Liver (tissue), 9 donors: Measurements from ENCODE around the gene TINAGL1. TPM values are rescaled to one million over a fixed set of nuclear protein-coding genes. Genes with fewer than 3 reads are reported as not detected.

Source experiments
- DNase-seq: peaks from one replicate; pipeline ENCODE4 v3.0.0-alpha.2; 2017; ENCODE audit warnings: low spot score
- H3K27ac ChIP-seq, 2 donors: one replicate each; pipeline ENCODE4 v1.7.0; 2013; ENCODE audit warnings: inconsistent platforms in 2 of 2, low read length in 2 of 2, control low read depth in 1 of 2, low read depth in 1 of 2, mild to moderate bottlenecking in 1 of 2
- H3K27me3 ChIP-seq, 4 donors: one replicate each; pipeline versions ENCODE4 v1.6.1 to v1.7.0; 2013; ENCODE audit warnings: low read length in 3 of 4, inconsistent platforms in 1 of 4, mild to moderate bottlenecking in 1 of 4, moderate library complexity in 1 of 4; ENCODE audit not compliant: control insufficient read depth in 4 of 4, insufficient read depth in 4 of 4
- H3K36me3 ChIP-seq, 4 donors: one replicate each; pipeline versions ENCODE4 v1.6.1 to v1.7.0; 2013; ENCODE audit warnings: low read length in 3 of 4, mild to moderate bottlenecking in 3 of 4, low read depth in 1 of 4, moderate library complexity in 1 of 4; ENCODE audit not compliant: control insufficient read depth in 4 of 4, insufficient read depth in 3 of 4
- H3K4me1 ChIP-seq, 4 donors: one replicate each; pipeline versions ENCODE4 v1.6.1 to v1.7.0; 2013; ENCODE audit warnings: low read length in 3 of 4, mild to moderate bottlenecking in 3 of 4, moderate library complexity in 1 of 4; ENCODE audit not compliant: control insufficient read depth in 4 of 4, insufficient read depth in 4 of 4
- H3K4me3 ChIP-seq, 3 donors: one replicate each; pipeline versions ENCODE4 v1.6.1 to v1.7.0; 2013; ENCODE audit warnings: low read length in 3 of 3, control low read depth in 1 of 3, low read depth in 1 of 3, mild to moderate bottlenecking in 1 of 3
- H3K9ac ChIP-seq, 2 donors: one replicate each; pipeline ENCODE4 v1.7.0; 2013; ENCODE audit warnings: low read length in 2 of 2, mild to moderate bottlenecking in 2 of 2, moderate library complexity in 2 of 2, control low read depth in 1 of 2, low read depth in 1 of 2
- H3K9me3 ChIP-seq, 4 donors: one replicate each; pipeline versions ENCODE4 v1.6.1 to v1.7.0; 2013; ENCODE audit warnings: low read length in 3 of 4; ENCODE audit not compliant: control insufficient read depth in 4 of 4
- ATF3 ChIP-seq: IDR thresholded peaks from 2 replicates; pipeline ENCODE4 v1.6.1; 2016; ENCODE audit warnings: antibody characterized with exemption
- CTCF ChIP-seq: fragments of 150-350 bp; IDR thresholded peaks from 2 replicates; pipeline ENCODE4 v1.5.1; 2017; ENCODE audit warnings: improper control_type of control experiment, low read depth, low read length; ENCODE audit not compliant: missing input control
- EGR1 ChIP-seq, 2 donors: IDR thresholded peaks; 2 replicates each; pipeline ENCODE4 v1.6.1; 2016 to 2018; ENCODE audit warnings: antibody characterized with exemption in 2 of 2, low read depth in 2 of 2
- FOXA1 ChIP-seq: IDR thresholded peaks from 2 replicates; pipeline ENCODE4 v1.6.1; 2016; ENCODE audit warnings: antibody characterized with exemption
- FOXA2 ChIP-seq: IDR thresholded peaks from 2 replicates; pipeline ENCODE4 v1.6.1; 2016; ENCODE audit warnings: antibody characterized with exemption
- GABPA ChIP-seq, 2 donors: IDR thresholded peaks in 1 of 2; conservative IDR thresholded peaks in 1 of 2; 2 replicates each; pipeline ENCODE4 v1.6.1; 2016; ENCODE audit warnings: antibody characterized with exemption in 2 of 2, mild to moderate bottlenecking in 1 of 2, moderate library complexity in 1 of 2
- HNF4A ChIP-seq, 2 donors: conservative IDR thresholded peaks; 2 replicates each; pipeline ENCODE4 v1.6.1; 2016; ENCODE audit warnings: antibody characterized with exemption in 2 of 2, mild to moderate bottlenecking in 2 of 2
- HNF4G ChIP-seq: IDR thresholded peaks from 2 replicates; pipeline ENCODE4 v1.6.1; 2016; ENCODE audit warnings: antibody characterized with exemption
- JUND ChIP-seq, 2 donors: IDR thresholded peaks; 2 replicates each; pipeline ENCODE4 v1.6.1; 2016; ENCODE audit warnings: antibody characterized with exemption in 2 of 2
- MAX ChIP-seq: IDR thresholded peaks from 2 replicates; pipeline ENCODE4 v1.6.1; 2016; ENCODE audit warnings: antibody characterized with exemption
- RAD21 ChIP-seq, 2 donors: IDR thresholded peaks; 2 replicates each; pipeline ENCODE4 v1.6.1; 2016; ENCODE audit warnings: antibody characterized with exemption in 2 of 2, mild to moderate bottlenecking in 2 of 2
- REST ChIP-seq: IDR thresholded peaks from 2 replicates; pipeline ENCODE4 v1.6.1; 2016; ENCODE audit warnings: antibody characterized with exemption, mild to moderate bottlenecking
- RXRA ChIP-seq, 2 donors: IDR thresholded peaks; 2 replicates each; pipeline ENCODE4 v1.6.1; 2017 to 2018; ENCODE audit warnings: antibody characterized with exemption in 2 of 2, mild to moderate bottlenecking in 1 of 2
- SP1 ChIP-seq: IDR thresholded peaks from 2 replicates; pipeline ENCODE4 v1.6.1; 2018; ENCODE audit warnings: antibody characterized with exemption, mild to moderate bottlenecking
- TAF1 ChIP-seq: conservative IDR thresholded peaks from 2 replicates; pipeline ENCODE4 v1.6.1; 2016; ENCODE audit warnings: antibody characterized with exemption, mild to moderate bottlenecking
- YY1 ChIP-seq: IDR thresholded peaks from 2 replicates; pipeline ENCODE4 v1.6.1; 2016; ENCODE audit warnings: antibody characterized with exemption, mild to moderate bottlenecking
- ZBTB33 ChIP-seq: IDR thresholded peaks from 2 replicates; pipeline ENCODE4 v1.6.1; 2016; ENCODE audit warnings: antibody characterized with exemption
- WGBS: extraction: QIAGEN DNeasy Blood & Tissue Kit; methylation state at CpG from one replicate; pipeline ENCODE4 v1.1.7; 2013; 5-methylcytosine and 5-hydroxymethylcytosine counted together
- polyA plus RNA-seq, 2 donors: library from polyadenylated mRNA; stranded (reverse) in 1 of 2; unstranded in 1 of 2; fragments of 200-250 nt in 1 of 2; fragments of >200 nt in 1 of 2; fragmentation: Nextera tagmentation in 1 of 2; extraction: Ambion mirVana in 1 of 2; gene quantifications; one replicate each; pipeline versions ENCODE4 v1.2.1 to v1.2.3, GENCODE V29; 2013 to 2015
- total RNA-seq, 2 donors: library from RNA; depleted of rRNA; stranded (reverse); fragments of >200 nt; gene quantifications; one replicate each; pipeline ENCODE4 v1.2.3, GENCODE V29; 2014
- donor health status: healthy.
- donor health status: healthy.
- donor health status: healthy.
- donor health status: healthy.
- donor health status: healthy.

Gene TINAGL1
- total and polyA plus RNA-seq, 4 donors, result 8.7 to 52.9 (median 25.6) TPM

- 43% methylated on average over 1 of the region's 1 CpG for WGBS
- no peak overlapping the region for H3K9ac ChIP-seq
- no peak for DNase-seq
- TF ChIP-seq GABPA (IDR thresholded peaks at IDR 0.05 in 1 of 2, conservative IDR thresholded peaks at IDR 0.05 in 1 of 2) (no peak), RAD21 (IDR thresholded peaks at IDR 0.05) (no peak), MAX (no peak), TAF1 (no peak), FOXA2 (no peak), SP1 (no peak), HNF4G (no peak), REST (no peak), HNF4A (conservative IDR thresholded peaks at IDR 0.05) (no peak), EGR1 (IDR thresholded peaks at IDR 0.05; ENCODE audit: low read depth in 2 of 2) (no peak), ZBTB33 (no peak), FOXA1 (no peak), JUND (IDR thresholded peaks at IDR 0.05) (no peak)
- no peaks in the 10 kb centered on the region for H3K36me3 ChIP-seq
- no peaks in the 10 kb centered on the region for H3K4me1 ChIP-seq
- H3K9me3 ChIP-seq, result no peaks in the 10 kb centered on the region
- no peak overlapping the region for H3K27ac ChIP-seq
- peaks cover 0 to 3% (median 0%) of the 10 kb centered on the region in 4 donors for H3K27me3 ChIP-seq
- no peak overlapping the region for H3K4me3 ChIP-seq
Observed at GRCh38 chr1:31609514-31610118, 33.3 kb downstream of the TINAGL1 start.

GRCh38 chr1:31614414-31615005 is 38.2 kb downstream of the TINAGL1 start:
- Histone ChIP-seq H3K36me3 (no peaks in the 10 kb centered on the region), H3K9me3 (no peaks in the 10 kb centered on the region), H3K4me1 (peaks cover 0 to 5% (median 2%) of the 10 kb centered on the region in 4 donors), H3K27ac (no peak overlapping the region), H3K9ac (no peak overlapping the region), H3K4me3 (no peak overlapping the region), H3K27me3 (peaks cover 0 to 9% (median 1%) of the 10 kb centered on the region in 4 donors)
- TF ChIP-seq ATF3, result no peak
- TF ChIP-seq EGR1 (IDR thresholded peaks at IDR 0.05; ENCODE audit: low read depth in 2 of 2), result no peak
- no peak for TF ChIP-seq ZBTB33
- TF ChIP-seq CTCF, result no peak
- TF ChIP-seq FOXA2, result no peak
- no peak for TF ChIP-seq JUND (IDR thresholded peaks at IDR 0.05)
- no peak for TF ChIP-seq YY1
- no peak for TF ChIP-seq FOXA1
- no peak for TF ChIP-seq HNF4A (conservative IDR thresholded peaks at IDR 0.05)
- TF ChIP-seq RAD21 (IDR thresholded peaks at IDR 0.05), result no peak
- TF ChIP-seq RXRA (IDR thresholded peaks at IDR 0.05), result no peak
- TF ChIP-seq REST, result no peak
- WGBS, result 95% methylated on average over 8 of the region's 8 CpGs
- DNase-seq, result no peak
